Fibroblast of upper back skin (primary cell): ENCODE data around the gene CEP83.
"Not testable (repeated sequence)": the region's sequence is repeated elsewhere in the genome, so short reads cannot be mapped to it uniquely, and the experiment has no call there.

Source experiments
- DNase-seq: peaks from one replicate; pipeline ENCODE4 v3.0.0-alpha.2; 2013

Gene CEP83

GRCh38 chr12:94429633-94430032 lies 30.0 kb downstream of the CEP83 start:
- DNase-seq = no peak

GRCh38 chr12:94429191-94429590 lies 30.5 kb downstream of the CEP83 start:
- no peak for DNase-seq

- DNase-seq = peak; percentile 93
Measured at GRCh38 chr12:94427501-94428381, 31.9 kb downstream of the CEP83 start.

GRCh38 chr12:94426049-94426448 lies 33.6 kb downstream of the CEP83 start:
- no peak for DNase-seq

- peak; percentile 28 for DNase-seq
Measured at GRCh38 chr12:94424830-94425229, 34.8 kb downstream of the CEP83 start.

- no peak for DNase-seq
Measured at GRCh38 chr12:94421868-94422740, 37.6 kb downstream of the CEP83 start.

- DNase-seq = no peak
Measured at GRCh38 chr12:94418517-94418916, 41.1 kb downstream of the CEP83 start.

GRCh38 chr12:94416613-94417012 lies 43.1 kb downstream of the CEP83 start:
- DNase-seq = no peak

- no peak for DNase-seq
Measured at GRCh38 chr12:94415066-94415465, 44.6 kb downstream of the CEP83 start.

GRCh38 chr12:94405413-94406116 lies 54.1 kb downstream of the CEP83 start:
- DNase-seq = no peak

- DNase-seq = no peak
Measured at GRCh38 chr12:94404854-94405253, 54.8 kb downstream of the CEP83 start.

GRCh38 chr12:94401326-94401725 lies 58.3 kb downstream of the CEP83 start:
- peak; percentile 43 for DNase-seq

- not testable (repeated sequence) for DNase-seq
Measured at GRCh38 chr12:94398685-94399084, 61.0 kb downstream of the CEP83 start.

- DNase-seq = no peak
Measured at GRCh38 chr12:94397401-94397800, 62.3 kb downstream of the CEP83 start.

- DNase-seq = not testable (repeated sequence)
Measured at GRCh38 chr12:94396014-94396413, 63.7 kb downstream of the CEP83 start.

GRCh38 chr12:94390130-94390485 lies 69.6 kb downstream of the CEP83 start:
- no peak for DNase-seq

GRCh38 chr12:94389482-94390129 lies 70.1 kb downstream of the CEP83 start:
- DNase-seq = not testable (repeated sequence)

- peak; percentile 13 for DNase-seq
Measured at GRCh38 chr12:94386422-94386821, 73.2 kb downstream of the CEP83 start.

GRCh38 chr12:94384030-94384429 lies 75.6 kb downstream of the CEP83 start:
- no peak for DNase-seq

GRCh38 chr12:94380507-94380906 lies 79.2 kb downstream of the CEP83 start:
- no peak for DNase-seq

- peak; percentile 5 for DNase-seq
Measured at GRCh38 chr12:94379479-94380113, 80.1 kb downstream of the CEP83 start.

- DNase-seq = no peak
Measured at GRCh38 chr12:94377599-94377998, 82.1 kb downstream of the CEP83 start.
